ENCODE measurements around the gene ERCC3.
"Not testable (repeated sequence)": the region's sequence is repeated elsewhere in the genome, so short reads cannot be mapped to it uniquely, and the experiment has no call there.

The ERCC3 gene

GRCh38 chr2:127278959-127279358 lies 15.0 kb downstream of the ERCC3 start:
- no peak for DNase-seq

GRCh38 chr2:127277028-127277427 lies 16.9 kb downstream of the ERCC3 start:
- no peak for DNase-seq

- no peak for DNase-seq
Measured at GRCh38 chr2:127275789-127276188, 18.2 kb downstream of the ERCC3 start.

GRCh38 chr2:127275356-127275755 lies 18.6 kb downstream of the ERCC3 start:
- no peak for DNase-seq

- no peak for DNase-seq
Measured at GRCh38 chr2:127270663-127271062, 23.3 kb downstream of the ERCC3 start.

- DNase-seq = no peak
Measured at GRCh38 chr2:127261804-127262406, 32.0 kb downstream of the ERCC3 start.

- no peak for DNase-seq
Measured at GRCh38 chr2:127259355-127259754, 34.6 kb downstream of the ERCC3 start.

- no peak for DNase-seq
Measured at GRCh38 chr2:127256866-127257265, 37.1 kb downstream of the ERCC3 start.

- DNase-seq = no peak
Measured at GRCh38 chr2:127256381-127256780, 37.6 kb downstream of the ERCC3 start.

GRCh38 chr2:127255721-127256120 lies 38.2 kb downstream of the ERCC3 start:
- DNase-seq = no peak

GRCh38 chr2:127255146-127255545 lies 38.8 kb downstream of the ERCC3 start:
- no peak for DNase-seq

GRCh38 chr2:127254386-127254981 lies 39.5 kb downstream of the ERCC3 start:
- no peak for DNase-seq

- DNase-seq = not testable (repeated sequence)
Measured at GRCh38 chr2:127241184-127241583, 52.8 kb downstream of the ERCC3 start.

- no peak for DNase-seq
Measured at GRCh38 chr2:127239395-127239794, 54.5 kb downstream of the ERCC3 start.

- DNase-seq = not testable (repeated sequence)
Measured at GRCh38 chr2:127237768-127238167, 56.2 kb downstream of the ERCC3 start.

GRCh38 chr2:127235082-127235702 lies 58.8 kb downstream of the ERCC3 start:
- no peak for DNase-seq

GRCh38 chr2:127233710-127234109 lies 60.2 kb downstream of the ERCC3 start:
- DNase-seq = no peak

GRCh38 chr2:127231130-127231865 lies 62.6 kb downstream of the ERCC3 start:
- DNase-seq = no peak

- no peak for DNase-seq
Measured at GRCh38 chr2:127229555-127229954, 64.4 kb downstream of the ERCC3 start.

- no peak for DNase-seq
Measured at GRCh38 chr2:127228102-127228501, 65.8 kb downstream of the ERCC3 start.

- DNase-seq = not testable (repeated sequence)
Measured at GRCh38 chr2:127227264-127227660, 66.7 kb downstream of the ERCC3 start.

GRCh38 chr2:127226520-127227263 lies 67.3 kb downstream of the ERCC3 start:
- DNase-seq = no peak

GRCh38 chr2:127226132-127226519 lies 67.8 kb downstream of the ERCC3 start:
- no peak for DNase-seq

Data from NCI-H1417 treated with DMSO at 0.1 percent for 48 hours (cell line).